IMR-90 (cell line): ENCODE data around the gene CLHC1. TPM values are rescaled to one million over a fixed set of nuclear protein-coding genes. Genes with fewer than 3 reads are reported as not detected.

Experiments used
- ATAC-seq: fragments of 200-7000 bp; cut with Tn5 transposase; 2 replicates; pipeline ENCODE4 v1.9.1; 2020; ENCODE audit warnings: low read depth, mild to moderate bottlenecking, moderate library complexity
- BruUV-seq: library from RNA; stranded (reverse); fragments of 400-500 nt; replicated peaks from 2 replicates; lab custom pipeline; 2021; lab: Mats Ljungman, UMichigan
- CTCF ChIA-PET: fragments of 300-600 bp; formaldehyde crosslinking; extraction: SDS; loops from one replicate; lab custom pipeline; 2021; ENCODE audit warnings: antibody characterized with exemption; lab: Yijun Ruan, JAX
- POLR2A ChIA-PET: fragments of 300-600 bp; sonication (Branson Sonifier 250); formaldehyde crosslinking; loops from one replicate; lab custom pipeline; 2022; ENCODE audit warnings: antibody characterized with exemption; ENCODE audit not compliant: unreplicated experiment; lab: Charles Lee
- DNase-seq: peaks from one replicate; pipeline ENCODE4 v3.0.0; 2013
- H2AFZ ChIP-seq: replicated peaks from 2 replicates; pipeline ENCODE3; 2013; ENCODE audit warnings: low read length, mild to moderate bottlenecking; ENCODE audit not compliant: poor library complexity
- H2AK5ac ChIP-seq: 2 replicates; pipeline ENCODE4 v1.6.1; 2013; ENCODE audit warnings: low read depth, low read length, inconsistent platforms
- H2AK9ac ChIP-seq: replicated peaks from 2 replicates; pipeline ENCODE3; 2013; ENCODE audit warnings: mild to moderate bottlenecking, low read depth, low read length, moderate library complexity; ENCODE audit not compliant: poor library complexity
- H2BK120ac ChIP-seq: 2 replicates; pipeline ENCODE4 v1.6.1; 2013; ENCODE audit warnings: low read depth, low read length, inconsistent platforms
- H2BK15ac ChIP-seq: 3 replicates; pipeline ENCODE4 v1.6.1; 2013; ENCODE audit warnings: low read depth, low read length, inconsistent platforms
- H2BK20ac ChIP-seq: 2 replicates; pipeline ENCODE4 v1.6.1; 2013; ENCODE audit warnings: low read depth, mild to moderate bottlenecking, inconsistent platforms, low read length, moderate library complexity
- H2BK5ac ChIP-seq: 2 replicates; pipeline ENCODE4 v1.6.1; 2013; ENCODE audit warnings: mild to moderate bottlenecking, low read depth, low read length, inconsistent platforms; ENCODE audit not compliant: poor library complexity, severe bottlenecking
- H3K14ac ChIP-seq: replicated peaks from 2 replicates; pipeline ENCODE4 v1.6.1; 2013; ENCODE audit warnings: low read depth, low read length, inconsistent platforms
- H3K18ac ChIP-seq: 2 replicates; pipeline ENCODE4 v1.6.1; 2013; ENCODE audit warnings: low read depth, low read length, control low read depth
- H3K23ac ChIP-seq: 2 replicates; pipeline ENCODE4 v1.6.1; 2013; ENCODE audit warnings: low read depth, low read length, inconsistent platforms
- H3K27ac ChIP-seq: 2 replicates; pipeline ENCODE4 v1.5.1; 2013; ENCODE audit warnings: mild to moderate bottlenecking, control low read depth, low read length; ENCODE audit not compliant: insufficient read depth
- H3K27me3 ChIP-seq: 2 replicates; pipeline ENCODE4 v1.6.1; 2013; ENCODE audit warnings: low read length; ENCODE audit not compliant: control insufficient read depth, insufficient read depth
- H3K36me3 ChIP-seq: 2 replicates; pipeline ENCODE4 v1.6.1; 2013; ENCODE audit warnings: low read length, mixed read lengths; ENCODE audit not compliant: control insufficient read depth, insufficient read depth
- H3K4ac ChIP-seq: 2 replicates; pipeline ENCODE4 v1.6.1; 2013; ENCODE audit warnings: low read depth, low read length, inconsistent platforms
- H3K4me1 ChIP-seq: 2 replicates; pipeline ENCODE4 v1.6.1; 2013; ENCODE audit warnings: low read length, mixed read lengths; ENCODE audit not compliant: control insufficient read depth, insufficient read depth
- H3K4me2 ChIP-seq: 2 replicates; pipeline ENCODE4 v1.6.1; 2013; ENCODE audit warnings: low read depth, mild to moderate bottlenecking, control low read depth, low read length, moderate library complexity
- H3K4me3 ChIP-seq: 2 replicates; pipeline ENCODE4 v1.5.1; 2013; ENCODE audit warnings: low read depth, mild to moderate bottlenecking, control low read depth, low read length, moderate library complexity; ENCODE audit not compliant: insufficient read depth
- H3K56ac ChIP-seq: 2 replicates; pipeline ENCODE4 v1.6.1; 2013; ENCODE audit warnings: low read length, inconsistent platforms; ENCODE audit not compliant: insufficient read depth; ENCODE audit errors: extremely low read depth
- H3K79me1 ChIP-seq, 2 experiments: 2 replicates each; pipeline ENCODE4 v1.6.1; 2013; ENCODE audit warnings: low read length in 2 of 2, inconsistent platforms in 1 of 2, low read depth in 1 of 2
- H3K9ac ChIP-seq: 2 replicates; pipeline ENCODE4 v1.6.1; 2013; ENCODE audit warnings: low read depth, low read length, control low read depth
- H3K9me1 ChIP-seq: 2 replicates; pipeline ENCODE4 v1.6.1; 2013; ENCODE audit warnings: low read length, inconsistent platforms; ENCODE audit not compliant: insufficient read depth
- H3K9me3 ChIP-seq: 2 replicates; pipeline ENCODE4 v1.6.1; 2013; ENCODE audit warnings: low read length; ENCODE audit not compliant: control insufficient read depth, insufficient read depth
- H4K20me1 ChIP-seq: 2 replicates; pipeline ENCODE4 v1.6.1; 2013; ENCODE audit warnings: low read length, inconsistent platforms; ENCODE audit not compliant: insufficient read depth
- H4K5ac ChIP-seq: 2 replicates; pipeline ENCODE4 v1.6.1; 2013; ENCODE audit warnings: mild to moderate bottlenecking, low read depth, low read length, control low read depth
- H4K8ac ChIP-seq, 2 experiments: 2 replicates each; pipeline ENCODE4 v1.6.1; 2013; ENCODE audit warnings: low read depth in 2 of 2, low read length in 2 of 2, control low read depth in 1 of 2, inconsistent platforms in 1 of 2
- H4K91ac ChIP-seq: 2 replicates; pipeline ENCODE4 v1.6.1; 2013; ENCODE audit warnings: low read depth, low read length, inconsistent platforms; ENCODE audit not compliant: insufficient read depth
- ELK1 ChIP-seq: fragments of 150-350 bp; IDR thresholded peaks from 2 replicates; pipeline ENCODE4 v1.6.1; 2016; ENCODE audit warnings: low read depth, mild to moderate bottlenecking, low read length, moderate library complexity, borderline replicate concordance
- FOS ChIP-seq: fragments of 150-350 bp; IDR thresholded peaks from 2 replicates; pipeline ENCODE4 v1.6.1; 2016; ENCODE audit warnings: low read depth, low read length
- MAZ ChIP-seq: IDR thresholded peaks from 2 replicates; pipeline ENCODE4 v1.6.1; 2012; ENCODE audit warnings: low read depth, mild to moderate bottlenecking, low read length, improper control_type of control experiment, moderate library complexity, borderline replicate concordance
- USF2 ChIP-seq: fragments of 150-350 bp; IDR thresholded peaks from 2 replicates; pipeline ENCODE4 v1.6.1; 2017; ENCODE audit warnings: mild to moderate bottlenecking, antibody characterized with exemption, low read length, low read depth
- WGBS, 2 experiments: methylation state at CpG; one replicate each; pipeline versions ENCODE4 v1.1.5 to v1.1.7; 2013; ENCODE audit warnings: missing lambda C conversion rate in 2 of 2; ENCODE audit not compliant: insufficient read length in 1 of 2; ENCODE audit errors: extremely low coverage in 2 of 2; 5-methylcytosine and 5-hydroxymethylcytosine counted together
- dilution Hi-C: fragments of 300-500 bp; cut with HindIII; formaldehyde crosslinking; loops from one replicate; pipeline ENCODE4 v1.14.3; 2018; ENCODE audit warnings: low sequenced_read_pairs; ENCODE audit not compliant: unreplicated experiment
- in situ Hi-C: fragments of 300-500 bp; cut with MboI; formaldehyde crosslinking; loops from 3 replicates; pipeline ENCODE4 v1.14.3; 2019; ENCODE audit warnings: low sequenced_read_pairs, inconsistent platforms, mixed read lengths
- intact Hi-C: fragments of 100-400 bp; cut with micrococcal nuclease; formaldehyde crosslinking; loops from 2 replicates; pipeline ENCODE4 v1.10.0; 2022
- polyA plus RNA-seq, 3 experiments: library from polyadenylated mRNA; depleted of rRNA; stranded (reverse); fragments of >200 nt; gene quantifications; 2 replicates each; pipeline ENCODE4 v1.2.3, GENCODE V29; 2012; ENCODE audit warnings: low replicate concordance in 1 of 3
- total RNA-seq: library from RNA; depleted of rRNA; stranded (reverse); fragments of >200 nt; gene quantifications from 2 replicates; pipeline ENCODE4 v1.2.3, GENCODE V29; 2012

The CLHC1 gene
- total and polyA plus RNA-seq, 2 of the 4 experiments (the other 2 are of a cell fraction): 2.3 to 5.3 TPM

- H3K9me1 ChIP-seq: peaks cover 31% of the 10 kb centered on the region
- no TSS peak for BruUV-seq
- H4K8ac ChIP-seq: peak overlapping the region; percentile 5 to 61; a peak in 3 of 4 replicates
- ChIA-PET CTCF (interaction anchor here (2.3 kb wide), 1 partner anchor 117 kb away, joined by 6 read pairs; no protein-coding TSS in a partner anchor), POLR2A (interaction anchor here (1.1 kb wide), 1 partner anchor 115 kb away, joined by 3 read pairs; no protein-coding TSS in a partner anchor)
- H3K4ac ChIP-seq: peak overlapping the region; percentile 90
- intact Hi-C loops (loop anchor here (5.0 kb wide), 1 partner anchor 443 kb away; the partner anchor contains the start of gene EML6), in situ Hi-C loops (loop anchor here (5.0 kb wide), 2 partner anchors 118 to 258 kb away; no protein-coding TSS in a partner anchor), dilution Hi-C loops (loop anchor here (25.0 kb wide), 1 partner anchor 153 kb away; no protein-coding TSS in a partner anchor)
- H3K14ac ChIP-seq: peak overlapping the region; percentile 93
- H2BK15ac ChIP-seq: peak overlapping the region; percentile 84; the same call in 2 of the 3 replicates
- TF ChIP-seq ELK1: 0 out of 2 replicates have a peak, but pooled peaks have one; percentile 12
- no peak for TF ChIP-seq MAZ
- peak; percentile 33; the same call in 1 of the 2 replicates for TF ChIP-seq FOS
- TF ChIP-seq USF2: peak; percentile 37; the same call in 1 of the 2 replicates
- peak overlapping the region; percentile 65 for H2AK5ac ChIP-seq
- no CpG with 5 or more reads among the region's 1 CpG for WGBS, 2 experiments
- H2BK20ac ChIP-seq: peak overlapping the region; percentile 92
- H3K36me3 ChIP-seq: no peaks in the 10 kb centered on the region
- H3K23ac ChIP-seq: peak overlapping the region; percentile 92
- peak overlapping the region; percentile 89 for H4K91ac ChIP-seq
- peak overlapping the region; percentile 39 for H2AK9ac ChIP-seq
- H3K27me3 ChIP-seq: no peaks in the 10 kb centered on the region
- peak overlapping the region; percentile 72 for H2AFZ ChIP-seq
- peak overlapping the region; percentile 95 for H3K18ac ChIP-seq
- no peak overlapping the region for H3K56ac ChIP-seq
- no peaks in the 10 kb centered on the region for H4K20me1 ChIP-seq
- ATAC-seq (peak; percentile 47), DNase-seq (peak; percentile 71)
- H3K4me2 ChIP-seq: peak overlapping the region; percentile 31; the same call in 1 of the 2 replicates
- no peak overlapping the region for H3K4me3 ChIP-seq
- peak overlapping the region; percentile 78 for H2BK120ac ChIP-seq
- no peaks in the 10 kb centered on the region for H3K9me3 ChIP-seq
- H3K27ac ChIP-seq: no peak overlapping the region
- H2BK5ac ChIP-seq: peak overlapping the region; percentile 37
- peaks cover 16 to 66% of the 10 kb centered on the region in 2 experiments for H3K79me1 ChIP-seq
- H4K5ac ChIP-seq: peak overlapping the region; percentile 86
- H3K9ac ChIP-seq: peak overlapping the region; percentile 13; the same call in 1 of the 2 replicates
- H3K4me1 ChIP-seq: peaks cover 30% of the 10 kb centered on the region
These were observed 66.5 kb downstream of the CLHC1 start for GRCh38 chr2:55165626-55166025.
